ENCODE results near the gene SIK2. TPM values are rescaled to one million over a fixed set of nuclear protein-coding genes. Genes with fewer than 3 reads are reported as not detected.

Gene SIK2
- total and polyA plus RNA-seq, 9 of the 15 experiments (the other 6 are each of a cell fraction or from before 2014, with no cell fraction given) = 0.74 to 11.6 (median 3.8) TPM

GRCh38 chr11:111561306-111561705 is 40.9 kb upstream of the SIK2 start:
- BruUV-seq (replicated peaks) = no TSS peak
- Histone ChIP-seq H3K4me3 (no peak overlapping the region), H2AFZ (ENCODE audit: low read depth, low read length) (no peak overlapping the region), H3K27me3 (ENCODE audit: control insufficient read depth in 2 of 2, insufficient read depth in 2 of 2, low read length in 2 of 2) (no peaks in the 10 kb centered on the region; a peak in 1 of 5 replicates), H3K79me2 (ENCODE audit: control insufficient read depth, insufficient read depth, low read length) (no peaks in the 10 kb centered on the region), H3K36me3 (ENCODE audit: control insufficient read depth, insufficient read depth, low read length) (no peaks in the 10 kb centered on the region), H3K27ac (ENCODE audit: extremely low read depth, low read depth, low read length) (no peak overlapping the region), H3K4me2 (ENCODE audit: insufficient read depth, low read length) (no peak overlapping the region), H3K4me1 (replicated peaks in 1 of 2; ENCODE audit: control insufficient read depth in 2 of 2, insufficient read depth in 2 of 2, low read length in 2 of 2) (no peaks in the 10 kb centered on the region; a peak in 1 of 5 replicates), H3K9me1 (ENCODE audit: control insufficient read depth, insufficient read depth, low read length) (no peaks in the 10 kb centered on the region), H3K9ac (ENCODE audit: insufficient read depth in 1 of 2, low read depth in 2 of 2, low read length in 2 of 2) (no peak overlapping the region), H4K20me1 (replicated peaks; ENCODE audit: control insufficient read depth, insufficient read depth, low read length) (no peaks in the 10 kb centered on the region), H3K9me3 (replicated peaks; ENCODE audit: control insufficient read depth, insufficient read depth, low read depth, low read length) (no peaks in the 10 kb centered on the region)
- TF ChIP-seq MEF2A (IDR thresholded peaks at IDR 0.05; ENCODE audit: control insufficient read depth, low read depth, low read length) = no peak
- TF ChIP-seq BCL6 (CRISPR knock-in tag; IDR thresholded peaks at IDR 0.05) = no peak
- TF ChIP-seq STAT5B (CRISPR knock-in tag; IDR thresholded peaks at IDR 0.05) = no peak
- no peak for TF ChIP-seq MCM3 (IDR thresholded peaks at IDR 0.05)
- no peak for TF ChIP-seq SAP30 (IDR thresholded peaks at IDR 0.05; ENCODE audit: borderline replicate concordance, insufficient read depth, low read depth, low read length, poor library complexity, severe bottlenecking)
- TF ChIP-seq POLR3A (IDR thresholded peaks at IDR 0.05; ENCODE audit: borderline replicate concordance, extremely low read depth, insufficient read depth, insufficient read length) = no peak
- TF ChIP-seq POLR3G (IDR thresholded peaks at IDR 0.05; ENCODE audit: extremely low read depth, insufficient read length, insufficient replicate concordance) = no peak
- TF ChIP-seq SRSF9 (IDR thresholded peaks at IDR 0.05; ENCODE audit: borderline replicate concordance, low read depth, low read length) = no peak
- FAIRE-seq (no peak), ATAC-seq (no peak), DNase-seq (ENCODE audit: extremely low read depth in 1 of 4, low spot score in 3 of 4) (no peak)
- WGBS (ENCODE audit: insufficient coverage, low coverage, missing lambda C conversion rate) = 10% methylated on average over 3 of the region's 3 CpGs
- intact Hi-C loops (cut with micrococcal nuclease) = no loop called here
- ChIA-PET POLR2A (interaction anchor here (0.8 kb wide), 1 partner anchor 18 kb away, joined by 3 read pairs; no protein-coding TSS in a partner anchor), CTCF (ENCODE audit: low intra/inter-chr PET ratio) (no interaction called here)
- in situ Hi-C loops (cut with MboI) = no loop called here
